Tibial nerve (tissue), 4 donors: ENCODE results near the gene BMP3. TPM values are rescaled to one million over a fixed set of nuclear protein-coding genes. Genes with fewer than 3 reads are reported as not detected.

Experiments used
- DNase-seq, 2 donors: peaks; one replicate each; pipeline ENCODE4 v3.0.0-alpha.2; 2019; ENCODE audit warnings: low spot score in 2 of 2
- H3K27ac ChIP-seq, 4 donors: fragments of 200-600 bp; sonication (generic) in 3 of 4; one replicate each; pipeline ENCODE4 v1.5.1; 2017 to 2019; ENCODE audit warnings: mild to moderate bottlenecking in 1 of 4
- H3K27me3 ChIP-seq, 2 donors: fragments of 200-600 bp; sonication (generic) in 1 of 2; one replicate each; pipeline versions ENCODE4 v1.5.1 to v1.6.0; 2017 to 2019
- H3K36me3 ChIP-seq, 3 donors: fragments of 200-600 bp; sonication (generic); one replicate each; pipeline ENCODE4 v1.5.1; 2018 to 2019
- H3K4me1 ChIP-seq, 4 donors: fragments of 200-600 bp; sonication (generic) in 3 of 4; one replicate each; pipeline ENCODE4 v1.5.1; 2017 to 2019
- H3K4me3 ChIP-seq, 4 donors: fragments of 200-600 bp; sonication (generic) in 3 of 4; one replicate each; pipeline ENCODE4 v1.5.1; 2017 to 2019; ENCODE audit warnings: mild to moderate bottlenecking in 1 of 4, moderate library complexity in 1 of 4
- H3K9me3 ChIP-seq, 4 donors: fragments of 200-600 bp; sonication (generic) in 3 of 4; one replicate each; pipeline ENCODE4 v1.5.1; 2017 to 2019
- EP300 ChIP-seq, 2 donors: sonication (generic); formaldehyde crosslinking; IDR thresholded peaks; one replicate each; pipeline ENCODE4 v1.6.1; 2017; ENCODE audit warnings: antibody characterized with exemption in 2 of 2, mild to moderate bottlenecking in 1 of 2
- POLR2A ChIP-seq, 2 donors: fragments of 450-650 bp; IDR thresholded peaks; one replicate each; pipeline ENCODE4 v1.6.1; 2017; ENCODE audit warnings: antibody characterized with exemption in 2 of 2, mild to moderate bottlenecking in 2 of 2, moderate library complexity in 2 of 2
- WGBS, 2 donors: methylation state at CpG; one replicate each; pipeline ENCODE4 v1.1.5; 2018; 5-methylcytosine and 5-hydroxymethylcytosine counted together
- total RNA-seq, 4 donors: library from RNA; depleted of rRNA; stranded (reverse); fragments of >200 nt; gene quantifications; one replicate each; pipeline ENCODE4 v1.1.0, GENCODE V29; 2016
- TF ChIP-seq, protein P1 (sequence below), 5 experiments: fragments of 200-600 bp in 3 of 5; fragments of 450-650 bp in 2 of 5; sonication (generic) in 3 of 5; IDR thresholded peaks; one replicate each; pipeline ENCODE4 v1.5.1; 2016 to 2019; ENCODE audit warnings: antibody characterized with exemption in 5 of 5, mild to moderate bottlenecking in 3 of 5, moderate library complexity in 2 of 5

The BMP3 gene
- total RNA-seq, 4 donors from 2014 or later = 17.4 to 55.3 (median 46.9) TPM

DNA sequence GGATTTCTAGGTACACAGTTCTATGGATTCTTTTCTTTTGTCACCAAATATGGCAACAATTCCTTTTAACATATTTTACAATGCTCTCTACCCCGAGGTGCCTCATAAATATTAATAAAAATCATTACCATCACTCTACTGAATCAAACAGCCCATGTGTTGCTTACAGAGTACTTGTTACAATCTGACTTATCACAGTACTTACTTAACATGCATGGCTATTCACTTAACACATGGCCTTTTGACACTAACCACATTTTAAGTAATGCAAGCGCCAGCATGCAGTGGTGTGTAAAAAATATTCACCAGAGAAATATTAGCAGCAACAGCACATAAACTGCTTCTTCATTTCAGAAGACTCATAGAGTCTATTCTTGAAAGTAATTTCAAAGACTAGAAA, 64.9 kb downstream of the BMP3 start:
- Histone ChIP-seq H3K9me3 (peaks cover 0 to 2% (median 0%) of the 10 kb centered on the region in 4 donors), H3K27me3 (no peaks in the 10 kb centered on the region), H3K4me3 (no peak overlapping the region), H3K27ac (no peak overlapping the region), H3K4me1 (no peaks in the 10 kb centered on the region), H3K36me3 (no peaks in the 10 kb centered on the region)
- TF ChIP-seq EP300 (IDR thresholded peaks at IDR 0.05) = no peak
- TF ChIP-seq, protein P1, sequence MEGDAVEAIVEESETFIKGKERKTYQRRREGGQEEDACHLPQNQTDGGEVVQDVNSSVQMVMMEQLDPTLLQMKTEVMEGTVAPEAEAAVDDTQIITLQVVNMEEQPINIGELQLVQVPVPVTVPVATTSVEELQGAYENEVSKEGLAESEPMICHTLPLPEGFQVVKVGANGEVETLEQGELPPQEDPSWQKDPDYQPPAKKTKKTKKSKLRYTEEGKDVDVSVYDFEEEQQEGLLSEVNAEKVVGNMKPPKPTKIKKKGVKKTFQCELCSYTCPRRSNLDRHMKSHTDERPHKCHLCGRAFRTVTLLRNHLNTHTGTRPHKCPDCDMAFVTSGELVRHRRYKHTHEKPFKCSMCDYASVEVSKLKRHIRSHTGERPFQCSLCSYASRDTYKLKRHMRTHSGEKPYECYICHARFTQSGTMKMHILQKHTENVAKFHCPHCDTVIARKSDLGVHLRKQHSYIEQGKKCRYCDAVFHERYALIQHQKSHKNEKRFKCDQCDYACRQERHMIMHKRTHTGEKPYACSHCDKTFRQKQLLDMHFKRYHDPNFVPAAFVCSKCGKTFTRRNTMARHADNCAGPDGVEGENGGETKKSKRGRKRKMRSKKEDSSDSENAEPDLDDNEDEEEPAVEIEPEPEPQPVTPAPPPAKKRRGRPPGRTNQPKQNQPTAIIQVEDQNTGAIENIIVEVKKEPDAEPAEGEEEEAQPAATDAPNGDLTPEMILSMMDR (IDR thresholded peaks at IDR 0.05) = no peak
- TF ChIP-seq POLR2A (IDR thresholded peaks at IDR 0.05) = no peak
- 60 to 61% methylated on average over 2 of the region's 2 CpGs for WGBS, 2 donors
- no peak for DNase-seq

GRCh38 chr4:81096566-81096965, 66.1 kb downstream of the BMP3 start:
- no peak overlapping the region for H3K27ac ChIP-seq
- WGBS, 2 donors = 51 to 72% methylated on average over 1 of the region's 1 CpG
- TF ChIP-seq POLR2A (IDR thresholded peaks at IDR 0.05) (no peak), EP300 (IDR thresholded peaks at IDR 0.05) (no peak)
- TF ChIP-seq, protein P1 (IDR thresholded peaks at IDR 0.05) = no peak
- no peak overlapping the region for H3K4me3 ChIP-seq
- no peaks in the 10 kb centered on the region for H3K27me3 ChIP-seq
- H3K36me3 ChIP-seq = no peaks in the 10 kb centered on the region
- H3K4me1 ChIP-seq = no peaks in the 10 kb centered on the region
- H3K9me3 ChIP-seq = peaks cover 0 to 2% (median 0%) of the 10 kb centered on the region in 4 donors
- no peak for DNase-seq

GRCh38 chr4:81102107-81102506, 71.6 kb downstream of the BMP3 start:
- Histone ChIP-seq H3K4me3 (no peak overlapping the region), H3K27me3 (no peaks in the 10 kb centered on the region), H3K9me3 (peaks cover 0 to 2% (median 0%) of the 10 kb centered on the region in 4 donors), H3K27ac (no peak overlapping the region), H3K36me3 (no peaks in the 10 kb centered on the region), H3K4me1 (no peaks in the 10 kb centered on the region)
- no peak for DNase-seq
- no peak for TF ChIP-seq POLR2A (IDR thresholded peaks at IDR 0.05)
- no peak for TF ChIP-seq EP300 (IDR thresholded peaks at IDR 0.05)
- TF ChIP-seq, protein P1 (IDR thresholded peaks at IDR 0.05) = no peak

DNA sequence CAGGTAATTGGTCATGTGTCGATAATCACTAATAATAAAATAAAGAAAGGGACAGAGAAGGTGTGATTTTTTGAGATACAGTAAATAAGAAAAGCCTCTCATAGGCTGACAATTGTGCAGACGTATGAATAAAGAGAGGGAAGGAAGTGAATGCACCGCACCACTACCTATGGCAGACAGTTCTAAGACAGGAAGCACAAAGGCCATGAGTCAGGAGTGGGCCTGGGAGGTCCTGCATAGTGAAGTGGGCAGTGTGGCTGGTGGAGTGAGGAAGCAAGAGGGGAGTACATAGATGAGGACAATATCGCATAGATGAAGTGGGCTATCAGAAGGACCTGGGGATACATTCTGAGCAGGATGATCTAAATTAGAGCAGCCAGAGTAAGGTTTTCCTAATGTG, 75.6 kb downstream of the BMP3 start:
- Histone ChIP-seq H3K9me3 (no peaks in the 10 kb centered on the region), H3K4me3 (no peak overlapping the region), H3K27ac (no peak overlapping the region), H3K27me3 (no peaks in the 10 kb centered on the region), H3K36me3 (no peaks in the 10 kb centered on the region), H3K4me1 (no peaks in the 10 kb centered on the region)
- DNase-seq = no peak
- WGBS, 2 donors = 79% methylated on average over 4 of the region's 4 CpGs
- TF ChIP-seq POLR2A (IDR thresholded peaks at IDR 0.05) = no peak
- TF ChIP-seq, protein P1 (IDR thresholded peaks at IDR 0.05) = no peak
- TF ChIP-seq EP300 (IDR thresholded peaks at IDR 0.05) = no peak

Other genes with a start within 250 kb of the BMP3 start
- 1 to 10 TPM in 3 of 4 donors, under 1 TPM in 1; 0.30 to 4.4 (median 2.4) TPM for gene PRKG2, start 184.5 kb downstream of the BMP3 start, total RNA-seq